H9 (cell line): ENCODE measurements around the gene IL18BP. TPM values are rescaled to one million over a fixed set of nuclear protein-coding genes. Genes with fewer than 3 reads are reported as not detected.

ENCODE experiments used
- DNase-seq: peaks from one replicate; pipeline ENCODE4 v3.0.0-alpha.2; 2017
- H2AFZ ChIP-seq: one replicate; pipeline ENCODE4 v1.6.1; 2013; ENCODE audit warnings: mild to moderate bottlenecking, low read length, control low read depth, moderate library complexity
- H2AK5ac ChIP-seq: 2 replicates; pipeline ENCODE4 v1.6.1; 2013; ENCODE audit warnings: low read length, control low read depth, mixed read lengths; ENCODE audit not compliant: insufficient read length
- H2BK120ac ChIP-seq: one replicate; pipeline ENCODE4 v1.6.1; 2013; ENCODE audit warnings: low read depth, mild to moderate bottlenecking, low read length, control low read depth, inconsistent platforms; ENCODE audit not compliant: poor library complexity, severe bottlenecking
- H2BK12ac ChIP-seq: 2 replicates; pipeline ENCODE4 v1.6.1; 2013; ENCODE audit warnings: low read length, control low read depth, mixed read lengths, low read depth; ENCODE audit not compliant: insufficient read length
- H2BK15ac ChIP-seq: 2 replicates; pipeline ENCODE4 v1.6.1; 2013; ENCODE audit warnings: low read depth, low read length, control low read depth
- H2BK20ac ChIP-seq: one replicate; pipeline ENCODE4 v1.6.1; 2013; ENCODE audit warnings: low read depth, mild to moderate bottlenecking, low read length, control low read depth, inconsistent platforms; ENCODE audit not compliant: poor library complexity, severe bottlenecking
- H2BK5ac ChIP-seq: 2 replicates; pipeline ENCODE4 v1.6.1; 2013; ENCODE audit warnings: low read length, control low read depth, mixed read lengths; ENCODE audit not compliant: insufficient read length
- H3K14ac ChIP-seq: 2 replicates; pipeline ENCODE4 v1.6.1; 2013; ENCODE audit warnings: low read length, control low read depth; ENCODE audit not compliant: insufficient read depth
- H3K18ac ChIP-seq: 2 replicates; pipeline ENCODE4 v1.6.1; 2013; ENCODE audit warnings: low read depth, mild to moderate bottlenecking, mixed read lengths, low read length, control low read depth; ENCODE audit not compliant: insufficient read length
- H3K23ac ChIP-seq: 2 replicates; pipeline ENCODE4 v1.6.1; 2013; ENCODE audit warnings: low read length, control low read depth, mixed read lengths, low read depth; ENCODE audit not compliant: insufficient read length
- H3K23me2 ChIP-seq: 2 replicates; pipeline ENCODE4 v1.6.1; 2013; ENCODE audit warnings: low read depth, mild to moderate bottlenecking, mixed read lengths, low read length, control low read depth; ENCODE audit not compliant: insufficient read length, poor library complexity, severe bottlenecking
- H3K27ac ChIP-seq: 2 replicates; pipeline ENCODE4 v1.5.1; 2013; ENCODE audit warnings: low read length, control low read depth, mixed read lengths, low read depth; ENCODE audit not compliant: insufficient read length
- H3K27me3 ChIP-seq: 2 replicates; pipeline ENCODE4 v1.6.1; 2013; ENCODE audit warnings: low read length, control low read depth, inconsistent platforms; ENCODE audit not compliant: insufficient read depth
- H3K4ac ChIP-seq: 2 replicates; pipeline ENCODE4 v1.6.1; 2013; ENCODE audit warnings: low read depth, mild to moderate bottlenecking, control low read depth, inconsistent platforms, low read length, moderate library complexity
- H3K4me1 ChIP-seq: 2 replicates; pipeline ENCODE4 v1.6.1; 2013; ENCODE audit warnings: low read length, control low read depth, inconsistent platforms; ENCODE audit not compliant: insufficient read depth
- H3K4me2 ChIP-seq: 2 replicates; pipeline ENCODE4 v1.6.1; 2013; ENCODE audit warnings: low read length, control low read depth, mixed read lengths; ENCODE audit not compliant: insufficient read length, insufficient read depth
- H3K56ac ChIP-seq: 2 replicates; pipeline ENCODE4 v1.6.1; 2013; ENCODE audit warnings: low read depth, mild to moderate bottlenecking, mixed read lengths, low read length, control low read depth; ENCODE audit not compliant: insufficient read length
- H3K79me1 ChIP-seq: 2 replicates; pipeline ENCODE4 v1.6.1; 2013; ENCODE audit warnings: low read depth, mild to moderate bottlenecking, moderate library complexity, low read length, control low read depth, inconsistent platforms; ENCODE audit not compliant: insufficient read depth, poor library complexity, severe bottlenecking
- H3K79me2 ChIP-seq: 2 replicates; pipeline ENCODE4 v1.6.1; 2013; ENCODE audit warnings: low read length, control low read depth, inconsistent platforms; ENCODE audit not compliant: insufficient read depth
- H3K9ac ChIP-seq: 2 replicates; pipeline ENCODE4 v1.6.1; 2013; ENCODE audit warnings: low read length, control low read depth, mixed read lengths; ENCODE audit not compliant: insufficient read length; ENCODE audit errors: extremely low read depth
- H3K9me3 ChIP-seq: one replicate; pipeline ENCODE4 v1.6.1; 2013; ENCODE audit warnings: low read depth, low read length, inconsistent platforms; ENCODE audit not compliant: control insufficient read depth
- H3T11ph ChIP-seq: one replicate; pipeline ENCODE4 v1.6.1; 2013; ENCODE audit warnings: mild to moderate bottlenecking, low read length, control low read depth, inconsistent platforms
- H4K20me1 ChIP-seq: one replicate; pipeline ENCODE4 v1.6.1; 2013; ENCODE audit not compliant: control insufficient read depth, insufficient read length, insufficient read depth
- H4K5ac ChIP-seq: 2 replicates; pipeline ENCODE4 v1.6.1; 2013; ENCODE audit warnings: low read depth, mild to moderate bottlenecking, mixed read lengths, low read length, control low read depth; ENCODE audit not compliant: insufficient read length
- H4K8ac ChIP-seq: replicated peaks from 2 replicates; pipeline ENCODE4 v1.6.1; 2013; ENCODE audit warnings: low read length, control low read depth, mixed read lengths, low read depth; ENCODE audit not compliant: insufficient read length
- H4K91ac ChIP-seq: 2 replicates; pipeline ENCODE4 v1.6.1; 2013; ENCODE audit warnings: low read depth, mild to moderate bottlenecking, moderate library complexity, mixed read lengths, low read length, control low read depth; ENCODE audit not compliant: insufficient read length
- H3K27ac Mint-ChIP-seq, 3 experiments: 2 replicates in 2 of 3; 3 replicates in 1 of 3; pipeline ENCODE4 v1.8.0; 2020 to 2021; ENCODE audit warnings: mixed read lengths in 3 of 3, mild to moderate bottlenecking in 1 of 3, moderate library complexity in 1 of 3
- H3K27me3 Mint-ChIP-seq: 2 replicates; pipeline ENCODE4 v1.8.0; 2021; ENCODE audit warnings: low read depth, mild to moderate bottlenecking, moderate library complexity, mixed read lengths
- H3K36me3 Mint-ChIP-seq, 3 experiments: 2 replicates in 2 of 3; 3 replicates in 1 of 3; pipeline ENCODE4 v1.8.0; 2020 to 2021; ENCODE audit warnings: low read depth in 3 of 3, mixed read lengths in 3 of 3; ENCODE audit not compliant: insufficient read depth in 1 of 3
- H3K4me1 Mint-ChIP-seq, 2 experiments: 2 replicates each; pipeline ENCODE4 v1.8.0; 2020; ENCODE audit warnings: mixed read lengths in 2 of 2
- H3K4me3 Mint-ChIP-seq, 2 experiments: 2 replicates in 1 of 2; 3 replicates in 1 of 2; pipeline ENCODE4 v1.8.0; 2020 to 2021; ENCODE audit warnings: mild to moderate bottlenecking in 2 of 2, mixed read lengths in 2 of 2, moderate library complexity in 1 of 2
- H3K9me3 Mint-ChIP-seq, 2 experiments: 2 replicates in 1 of 2; 3 replicates in 1 of 2; pipeline ENCODE4 v1.8.0; 2020; ENCODE audit warnings: mild to moderate bottlenecking in 2 of 2, mixed read lengths in 2 of 2, moderate library complexity in 1 of 2
- CTCF ChIP-seq: fragments of 200-600 bp; sonication (generic); conservative IDR thresholded peaks from 3 replicates; pipeline ENCODE4 v1.8.0; 2021; ENCODE audit warnings: antibody characterized with exemption, mild to moderate bottlenecking
- WGBS: extraction: QIAGEN DNeasy Blood & Tissue Kit; methylation state at CpG from one replicate; pipeline ENCODE4 v1.1.7; 2013; ENCODE audit warnings: missing lambda C conversion rate, low lambda C conversion rate, mixed read lengths; ENCODE audit not compliant: insufficient read length; ENCODE audit errors: extremely low coverage; 5-methylcytosine and 5-hydroxymethylcytosine counted together
- total RNA-seq: library from RNA; stranded (reverse); gene quantifications from 2 replicates; pipeline ENCODE4 v1.2.1, GENCODE V29; 2021

IL18BP gene
- total RNA-seq, 1 experiment from 2014 or later = 10.2 TPM

DNA sequence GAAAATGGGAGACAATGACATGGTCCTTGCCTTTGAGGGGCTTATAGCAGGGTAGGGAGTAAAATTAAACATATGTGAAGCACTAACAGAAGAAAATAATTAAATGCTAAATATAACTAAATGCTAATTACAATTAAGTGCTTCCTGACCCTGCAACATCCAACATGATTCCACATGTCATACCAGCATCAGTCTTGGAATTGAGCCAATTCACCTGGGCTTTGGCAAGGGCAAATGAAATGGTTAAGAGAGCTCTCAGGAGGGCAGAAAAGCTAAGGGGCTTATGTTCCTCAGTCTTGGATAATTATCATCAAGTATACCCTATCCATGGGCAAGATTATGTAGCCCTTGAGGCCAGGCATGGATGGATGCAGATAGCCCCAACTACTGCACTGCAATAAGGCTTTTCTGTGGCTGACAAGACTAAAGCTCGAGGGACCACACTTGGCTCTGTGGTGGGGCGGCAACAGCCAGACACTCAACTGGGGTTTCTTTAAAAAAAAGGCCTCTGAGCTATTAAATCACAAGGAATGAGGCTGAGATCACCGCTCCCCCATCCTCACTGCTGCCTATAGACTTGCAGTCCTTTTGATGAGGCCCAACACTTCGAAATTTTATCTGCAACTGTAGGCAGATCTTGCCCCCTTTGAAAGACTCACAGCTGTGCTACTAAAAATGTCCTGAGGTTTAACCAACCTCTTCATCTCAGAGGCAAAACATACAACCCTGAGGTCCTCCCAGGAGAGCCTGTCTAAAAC lies 39.0 kb downstream of the IL18BP start:
- Histone ChIP-seq H3T11ph (no peak overlapping the region), H2AFZ (no peak overlapping the region), H3K4me2 (no peak overlapping the region), H3K14ac (no peak overlapping the region), H2BK15ac (no peak overlapping the region), H3K27me3 (no peaks in the 10 kb centered on the region), H3K4me1 (peaks cover 9% of the 10 kb centered on the region; the same call in 1 of the 2 replicates), H2BK5ac (no peak overlapping the region), H3K23ac (no peak overlapping the region), H3K9me3 (no peaks in the 10 kb centered on the region), H4K8ac (no peak overlapping the region), H2AK5ac (no peak overlapping the region), H2BK120ac (no peak overlapping the region), H3K18ac (no peak overlapping the region), H3K23me2 (peaks cover 8% of the 10 kb centered on the region), H2BK12ac (no peak overlapping the region), H3K79me1 (peaks cover 10% of the 10 kb centered on the region), H3K79me2 (peaks cover 12% of the 10 kb centered on the region; the same call in 1 of the 2 replicates), H3K4ac (no peak overlapping the region; the same call in 1 of the 2 replicates), H3K9ac (no peak overlapping the region), H3K56ac (no peak overlapping the region), H4K20me1 (no peaks in the 10 kb centered on the region), H3K27ac (no peak overlapping the region), H2BK20ac (no peak overlapping the region), H4K5ac (no peak overlapping the region), H4K91ac (no peak overlapping the region)
- Mint-ChIP-seq H3K4me3 (no peak overlapping the region), H3K27ac (peak overlapping the region in 1 of 3 experiments; percentile 79; a peak in 4 of 7 replicates), H3K27me3 (no peaks in the 10 kb centered on the region), H3K36me3 (peaks cover 12 to 34% (median 28%) of the 10 kb centered on the region in 3 experiments; a peak in 6 of 7 replicates), H3K4me1 (peaks cover 6 to 7% of the 10 kb centered on the region in 2 experiments), H3K9me3 (no peaks in the 10 kb centered on the region)
- no peak for DNase-seq
- TF ChIP-seq CTCF = no peak
- WGBS = no CpG with 5 or more reads among the region's 4 CpGs
